Measurements from ENCODE around the gene SERPINA3.
"Not testable (repeated sequence)": the region's sequence is repeated elsewhere in the genome, so short reads cannot be mapped to it uniquely, and the experiment has no call there.

SERPINA3 gene

DNA sequence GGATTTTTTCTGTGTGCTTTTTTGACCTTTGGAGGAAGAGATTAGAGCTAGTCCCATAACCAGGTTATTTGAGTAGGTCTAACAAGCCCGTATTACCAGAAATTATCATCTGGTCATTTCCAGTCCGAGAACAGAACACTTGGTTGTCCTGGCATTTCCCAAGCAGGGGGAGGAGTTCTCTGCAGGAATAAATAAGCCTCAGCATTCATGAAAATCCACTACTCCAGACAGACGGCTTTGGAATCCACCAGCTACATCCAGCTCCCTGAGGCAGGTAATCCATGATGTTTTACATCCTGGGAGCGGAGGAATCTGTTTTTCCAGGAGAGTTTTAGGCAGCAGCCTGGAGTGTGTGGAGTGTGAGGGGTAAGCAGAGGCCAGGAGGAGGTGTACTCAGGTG is at the start of gene SERPINA3:
TSS of gene SERPINA3 (plus strand) at position 218 of the 400 bp plus-strand sequence. CDS start 2,051 bp downstream, outside the sequence.
- DNase-seq (ENCODE audit: low spot score) = no peak

GRCh38 chr14:94562941-94563883 is 49.0 kb upstream of the SERPINA3 start:
- no peak for DNase-seq (ENCODE audit: low spot score)

DNA sequence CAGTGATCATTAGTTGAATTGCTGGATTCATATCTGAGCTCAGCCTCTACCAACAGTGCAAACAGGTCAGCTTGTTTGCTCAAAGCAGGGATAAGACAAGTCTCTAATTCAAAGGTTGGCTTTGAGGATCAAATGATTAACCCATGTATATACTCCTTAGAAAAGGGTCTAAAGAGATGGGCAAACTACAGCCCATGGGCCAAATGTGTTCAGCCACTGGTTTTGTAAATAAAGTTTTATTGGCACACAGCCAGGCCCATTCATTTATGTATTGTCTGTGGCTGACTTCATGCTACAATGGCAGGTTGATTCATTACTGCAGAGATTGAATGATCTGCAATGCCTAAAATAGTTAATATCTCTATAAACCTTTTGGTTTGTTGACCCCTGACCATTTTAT is 47.8 kb upstream of the SERPINA3 start:
- no peak for DNase-seq (ENCODE audit: low spot score)

GRCh38 chr14:94568186-94568585 is 44.0 kb upstream of the SERPINA3 start:
- no peak for DNase-seq (ENCODE audit: low spot score)

- DNase-seq (ENCODE audit: low spot score) = no peak
Measured at GRCh38 chr14:94569381-94570001, 42.7 kb upstream of the SERPINA3 start.

DNA sequence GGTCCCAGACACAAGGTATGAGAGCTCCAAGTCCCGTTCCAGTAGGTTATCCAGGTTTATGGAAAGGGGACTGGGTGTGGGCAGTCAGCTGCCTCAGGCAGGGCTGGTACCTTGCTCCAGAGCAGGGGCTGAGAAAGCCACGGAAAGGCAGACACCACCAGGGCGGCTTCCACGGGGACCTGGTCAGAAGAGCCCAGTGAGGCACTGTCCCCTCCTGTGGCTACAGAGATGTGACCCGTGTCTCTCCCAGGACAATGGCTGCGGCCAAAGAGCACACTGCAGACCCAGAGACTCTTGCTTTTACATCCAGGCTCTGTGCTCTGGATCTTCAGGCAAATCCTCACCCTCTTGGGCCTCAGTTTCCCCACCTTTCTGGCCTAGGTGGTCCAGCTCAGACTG is 42.2 kb upstream of the SERPINA3 start:
- DNase-seq (ENCODE audit: low spot score) = no peak

GRCh38 chr14:94570440-94570839 is 41.8 kb upstream of the SERPINA3 start:
- no peak for DNase-seq (ENCODE audit: low spot score)

DNA sequence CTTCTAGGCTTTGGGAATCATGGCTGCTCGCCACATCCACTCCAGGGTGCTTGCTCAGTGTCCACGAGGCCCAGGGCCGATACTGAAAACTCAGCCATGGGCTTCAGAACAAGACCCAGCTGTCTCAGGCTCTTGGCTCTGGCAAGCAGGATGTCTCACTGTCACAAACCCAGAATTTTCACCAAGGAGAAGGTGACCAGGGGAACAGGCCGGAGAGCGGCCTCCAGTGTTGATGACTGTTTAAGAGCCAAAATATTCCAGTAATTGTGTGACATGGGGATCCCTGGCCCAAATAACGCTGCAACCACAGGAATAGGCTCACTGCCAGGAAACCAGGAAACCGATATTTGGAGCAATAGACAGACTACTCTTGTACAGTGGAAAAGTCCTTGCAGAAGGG is 40.8 kb upstream of the SERPINA3 start:
- no peak for DNase-seq (ENCODE audit: low spot score)

GRCh38 chr14:94571950-94572349 is 40.2 kb upstream of the SERPINA3 start:
- DNase-seq (ENCODE audit: low spot score) = no peak

GRCh38 chr14:94572637-94573303 is 39.4 kb upstream of the SERPINA3 start:
- DNase-seq (ENCODE audit: low spot score) = no peak

DNA sequence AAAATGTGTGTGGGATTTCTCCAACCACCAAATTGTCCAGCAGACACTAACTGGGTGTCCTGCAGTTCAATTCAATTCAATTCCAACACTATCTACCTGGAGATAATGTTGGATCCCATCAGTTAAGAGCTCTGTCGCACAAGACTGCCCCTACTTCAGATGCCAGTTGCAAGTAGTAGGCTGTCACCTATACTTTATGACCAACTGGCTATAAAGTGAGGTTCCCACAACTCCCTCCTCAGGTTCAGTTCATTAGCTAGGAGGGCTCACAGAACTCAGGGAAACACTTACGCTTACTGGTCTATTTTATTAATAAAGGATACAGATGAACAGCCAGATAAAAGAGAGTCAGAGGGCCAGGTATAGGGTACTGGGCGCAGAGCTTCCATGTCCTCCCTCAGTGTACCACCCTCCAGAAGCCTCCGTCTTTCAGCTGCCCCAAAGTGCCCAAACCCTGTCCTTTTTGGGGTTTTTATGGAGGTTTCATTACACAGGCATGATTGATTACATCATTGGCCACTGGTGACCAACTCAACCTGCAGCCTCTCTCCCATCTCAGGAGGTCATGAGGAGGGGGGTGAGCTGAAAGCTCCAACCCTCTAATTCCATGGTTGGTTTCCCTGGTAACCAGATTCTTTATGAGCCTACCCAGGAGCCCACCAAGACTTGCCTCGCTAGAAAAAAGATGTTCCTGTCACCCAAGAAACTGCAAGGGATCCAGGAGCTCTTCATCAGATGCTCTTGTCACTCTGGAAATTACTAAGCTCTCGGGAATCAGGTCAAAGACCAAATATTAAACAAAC is 38.5 kb upstream of the SERPINA3 start:
- no peak for DNase-seq (ENCODE audit: low spot score)

- no peak for DNase-seq (ENCODE audit: low spot score)
Measured at GRCh38 chr14:94574336-94574735, 37.9 kb upstream of the SERPINA3 start.

- DNase-seq (ENCODE audit: low spot score) = no peak
Measured at GRCh38 chr14:94575730-94576585, 36.2 kb upstream of the SERPINA3 start.

DNA sequence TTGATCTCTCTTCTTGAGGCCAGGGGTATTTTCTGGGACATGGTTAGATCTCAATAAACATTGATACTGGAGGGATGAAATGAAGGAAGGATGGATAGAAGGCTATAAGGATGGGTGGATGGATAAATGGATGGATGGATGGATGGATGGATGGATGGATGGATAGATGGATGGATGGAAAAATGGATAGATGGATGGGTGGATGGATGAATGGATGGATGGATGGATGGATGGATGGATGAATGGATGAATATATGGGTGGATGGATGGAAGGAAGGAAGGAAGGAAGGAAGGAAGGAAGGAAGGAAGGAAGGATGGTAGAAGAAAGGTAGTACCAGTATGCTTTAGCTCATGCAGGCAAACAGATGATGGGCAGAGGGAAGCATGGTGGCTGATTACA is 34.7 kb upstream of the SERPINA3 start:
- not testable (repeated sequence) for DNase-seq (ENCODE audit: low spot score)

DNA sequence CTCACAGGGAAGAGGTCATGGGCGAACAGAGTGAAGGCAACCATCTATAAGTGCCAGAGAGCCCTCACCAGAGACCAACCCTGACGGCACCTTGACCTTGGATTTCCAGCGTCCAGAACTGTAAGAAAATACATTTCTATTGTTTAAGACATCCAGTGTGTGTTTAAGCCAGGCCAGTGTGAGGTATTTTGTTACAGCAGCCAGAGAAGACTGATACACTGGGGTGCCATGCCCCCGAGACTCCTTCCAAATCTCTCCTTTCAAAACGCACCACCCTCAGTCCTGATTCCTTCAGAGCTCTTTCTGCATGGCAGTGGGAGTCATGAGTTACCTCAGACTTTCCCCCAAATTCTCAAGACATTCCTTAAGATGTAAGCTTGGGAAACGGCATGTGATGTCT is 33.5 kb upstream of the SERPINA3 start:
- no peak for DNase-seq (ENCODE audit: low spot score)

GRCh38 chr14:94581127-94581999 is 30.8 kb upstream of the SERPINA3 start, which contains the start of gene SERPINA5:
SERPINA5 (plus strand) TSS chr14:94581426; CDS start chr14:94587363, 5,937 bp downstream.
- peak; percentile 58 for DNase-seq (ENCODE audit: low spot score)

DNA sequence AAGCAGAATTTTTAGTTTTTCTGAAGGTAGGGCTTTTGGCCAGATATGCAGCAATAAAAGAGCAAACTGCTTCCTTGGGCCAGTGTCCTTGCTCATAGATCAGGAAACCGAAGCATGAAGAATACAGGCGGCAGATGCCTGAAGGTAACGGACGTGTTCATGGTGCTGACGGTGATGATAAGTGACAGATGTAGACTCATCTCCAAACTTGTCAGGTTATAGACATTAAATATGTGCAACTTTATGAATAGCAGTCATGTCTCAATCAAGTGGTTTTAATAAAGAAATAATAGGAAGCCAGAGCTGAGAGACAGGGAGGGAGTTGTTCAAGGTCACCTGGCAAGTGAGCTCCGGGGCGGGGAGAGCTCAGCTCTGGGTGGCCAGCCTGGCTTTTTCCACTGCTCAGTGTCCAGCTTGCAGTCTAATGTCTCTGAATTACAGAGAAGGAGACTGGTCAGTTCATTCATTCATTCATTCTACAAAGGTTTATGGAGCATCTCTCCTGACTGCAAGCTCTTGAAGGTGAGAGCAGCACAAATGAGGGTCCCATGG is 29.9 kb upstream of the SERPINA3 start:
- DNase-seq (ENCODE audit: low spot score) = no peak

DNA sequence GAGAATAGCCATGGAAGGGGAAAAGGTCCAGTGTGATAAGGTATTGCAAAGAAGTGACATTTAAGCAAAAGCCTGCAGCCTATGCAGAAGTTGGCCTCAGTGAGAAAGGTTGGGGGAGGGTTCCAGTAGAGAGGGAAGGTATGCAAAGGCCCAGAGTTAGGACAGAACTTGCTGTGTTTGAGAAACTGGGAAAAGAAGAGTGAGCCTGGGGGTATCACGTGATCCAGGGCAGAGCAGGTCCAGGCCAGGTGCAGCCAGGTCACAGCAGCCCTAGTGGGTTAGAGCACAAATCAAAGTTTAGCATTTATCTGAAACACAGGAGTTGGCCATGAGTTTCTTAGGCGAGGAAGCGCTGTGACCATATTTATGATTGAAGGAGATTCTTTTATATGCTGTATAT is 29.3 kb upstream of the SERPINA3 start:
- DNase-seq (ENCODE audit: low spot score) = no peak

- no peak for DNase-seq (ENCODE audit: low spot score)
Measured at GRCh38 chr14:94583557-94583956, 28.6 kb upstream of the SERPINA3 start.

All from kidney capillary endothelial cell (primary cell).